HG03558 (cell line): Measurements from ENCODE around the gene PITPNC1.
A peak's percentile ranks its signal among the peaks of the same experiment; 100 is the strongest.

ENCODE experiments used
- ATAC-seq: cut with Tn5 transposase; IDR thresholded peaks from one replicate; pipeline ENCODE4 v1.9.1; 2021; ENCODE audit warnings: moderate number of reproducible peaks; ENCODE audit not compliant: unreplicated experiment; ENCODE audit errors: extremely low read depth

The PITPNC1 gene

DNA sequence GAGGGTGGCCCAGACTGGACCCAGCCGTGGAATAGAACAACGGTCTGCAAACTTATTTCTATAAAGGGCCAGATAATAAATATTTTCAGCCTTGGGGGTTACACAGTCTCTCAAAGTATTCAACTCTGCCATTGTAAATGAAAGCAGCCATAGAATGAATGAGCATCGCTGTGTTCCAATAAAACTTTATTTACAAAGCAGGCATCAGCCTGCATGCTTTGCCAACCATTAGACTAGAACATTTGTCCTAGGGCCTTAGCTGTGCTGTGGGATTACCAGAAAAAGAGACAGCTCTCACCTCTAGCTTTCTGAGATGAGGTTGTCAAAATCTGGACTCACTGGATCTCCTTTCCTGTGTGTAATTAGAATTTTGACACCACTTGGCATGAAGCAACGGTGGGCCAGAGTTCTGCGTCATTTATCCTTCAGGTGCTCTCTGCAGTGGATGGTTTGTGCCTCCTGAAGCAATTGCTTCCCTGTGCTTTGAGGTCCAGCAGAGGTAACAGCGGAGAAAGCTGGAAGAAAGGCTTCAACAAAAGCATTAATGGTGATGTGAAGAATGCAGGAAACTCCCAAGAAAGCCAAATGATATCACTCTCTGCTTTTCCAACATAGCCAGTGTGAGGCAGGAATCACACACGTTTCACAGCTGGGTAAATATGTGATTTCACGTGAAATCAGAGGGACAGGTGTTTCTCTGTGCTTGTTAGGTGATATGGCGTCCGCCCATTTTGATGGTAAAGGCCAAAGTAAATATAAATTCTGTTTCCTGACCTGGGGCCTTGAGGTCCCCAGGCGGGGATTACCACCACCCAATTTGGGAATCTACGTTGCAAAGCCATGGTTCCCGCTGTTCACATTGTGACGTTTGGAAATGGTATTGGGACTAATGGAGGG, 148.4 kb downstream of the PITPNC1 start:
- no peak for ATAC-seq

DNA sequence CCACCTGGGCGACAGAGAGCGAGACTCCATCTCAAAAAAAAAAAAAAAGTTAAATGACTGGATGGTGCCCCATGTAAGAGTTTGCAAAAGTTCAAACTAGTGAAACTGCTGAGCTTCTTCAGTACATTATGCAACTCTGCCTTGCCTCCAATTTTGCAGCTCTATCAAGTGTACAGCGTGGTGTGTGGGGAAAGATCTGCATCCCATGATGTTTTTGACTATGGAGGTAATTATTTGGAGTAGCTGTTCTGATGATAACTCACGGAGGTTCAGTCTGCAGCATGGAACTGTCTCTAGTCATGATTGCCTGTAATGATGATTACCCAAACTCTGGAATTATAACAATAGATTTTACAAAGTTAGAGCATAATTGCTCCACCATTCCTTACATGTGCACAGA, 149.6 kb downstream of the PITPNC1 start:
- no peak for ATAC-seq

DNA sequence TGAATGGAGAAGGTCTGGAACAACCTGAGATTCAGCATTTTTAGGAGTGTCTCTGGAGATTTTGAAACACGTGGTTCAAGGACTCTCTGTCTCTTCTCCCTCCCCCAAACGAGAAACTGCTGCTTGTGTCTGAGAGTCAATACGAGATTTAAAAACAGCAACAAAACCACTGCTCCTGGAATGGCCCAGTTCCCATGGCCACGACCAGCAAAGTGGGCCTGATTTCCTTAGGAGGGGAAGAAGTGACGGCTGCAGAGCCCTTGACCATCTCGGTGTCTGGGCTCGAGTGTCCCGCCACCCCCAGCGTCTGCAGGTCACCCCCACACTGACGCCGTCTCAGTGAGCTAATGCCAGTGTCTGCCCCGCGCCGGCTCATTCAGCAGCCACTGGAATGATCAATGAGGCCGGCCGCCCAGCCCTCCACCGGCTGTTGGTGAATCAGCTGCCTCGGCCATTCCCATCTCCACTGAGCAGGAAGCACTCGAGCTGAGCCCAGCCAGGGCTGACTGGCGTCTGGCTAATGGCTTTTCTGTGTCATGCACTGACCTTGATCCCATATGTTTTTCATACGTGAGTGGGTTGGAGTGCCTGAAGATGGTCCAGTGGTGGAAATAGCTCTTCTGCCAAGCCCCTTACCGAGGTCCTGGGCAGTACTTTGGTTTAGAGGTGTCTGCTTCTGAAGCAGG, 151.8 kb downstream of the PITPNC1 start:
- no peak for ATAC-seq

DNA sequence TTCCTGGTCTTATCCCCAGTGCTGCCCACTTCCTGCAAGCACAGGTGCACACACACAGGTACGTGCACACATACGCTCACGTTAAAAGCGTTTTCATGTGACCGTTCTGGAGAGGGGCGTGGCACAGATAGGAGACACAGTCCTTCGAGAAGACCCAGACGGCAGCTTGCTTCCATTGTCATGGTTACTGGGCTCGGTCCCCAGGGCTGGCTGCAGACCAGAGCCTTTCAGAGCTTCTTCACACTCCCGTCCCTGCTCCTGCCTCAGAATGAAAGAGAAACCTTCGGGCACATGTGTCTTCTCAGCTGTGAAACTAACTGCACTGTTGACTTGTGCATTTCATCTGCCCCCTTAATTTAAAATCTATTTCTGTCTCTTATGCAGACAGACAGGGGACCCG, 154.2 kb downstream of the PITPNC1 start:
- ATAC-seq: no peak

DNA sequence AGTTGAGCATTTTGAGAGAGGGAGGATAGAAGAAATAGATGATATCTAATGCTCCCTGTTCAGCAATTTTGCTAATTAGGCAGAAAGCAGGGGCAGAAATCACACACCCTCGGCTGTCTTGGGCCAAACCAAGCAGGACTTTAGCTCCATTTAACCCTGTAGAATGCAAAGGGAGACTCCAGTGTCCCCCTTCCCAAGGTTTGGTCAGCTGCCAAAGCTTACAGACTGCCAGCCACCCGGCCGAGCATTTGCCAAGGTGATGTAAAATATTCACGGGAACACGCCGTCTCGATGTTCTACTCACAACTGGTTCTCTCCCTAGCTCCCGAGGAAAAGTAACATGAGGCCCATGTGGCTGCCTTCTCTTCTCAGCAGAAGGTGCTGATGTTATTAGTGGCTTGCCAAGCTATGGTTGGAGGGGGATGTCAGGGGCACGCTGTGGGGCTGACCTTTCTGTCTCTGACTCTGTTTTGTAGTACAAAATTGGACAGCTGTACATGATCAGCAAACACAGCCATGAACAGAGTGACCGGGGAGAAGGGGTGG, 155.3 kb downstream of the PITPNC1 start:
- ATAC-seq: no peak

DNA sequence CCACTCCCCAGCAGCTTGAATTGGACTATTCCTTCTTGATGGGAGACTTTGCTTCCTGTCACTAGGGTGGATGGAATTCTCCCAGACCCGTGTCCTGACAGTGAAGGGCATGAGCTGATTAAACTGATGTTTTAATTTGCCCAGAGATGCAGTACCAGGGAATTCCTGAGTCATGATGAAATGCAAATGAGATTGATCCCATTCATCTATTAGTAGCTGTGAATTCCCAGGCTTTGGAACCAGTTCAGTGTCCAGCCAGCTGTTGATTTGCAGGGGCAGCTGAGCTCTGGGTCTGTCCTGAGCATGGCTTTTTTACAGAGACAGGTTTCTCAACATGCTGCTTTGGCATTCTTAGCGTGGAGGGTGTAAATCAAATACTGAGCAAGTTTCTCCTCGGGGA, 157.9 kb downstream of the PITPNC1 start:
- ATAC-seq: no peak

DNA sequence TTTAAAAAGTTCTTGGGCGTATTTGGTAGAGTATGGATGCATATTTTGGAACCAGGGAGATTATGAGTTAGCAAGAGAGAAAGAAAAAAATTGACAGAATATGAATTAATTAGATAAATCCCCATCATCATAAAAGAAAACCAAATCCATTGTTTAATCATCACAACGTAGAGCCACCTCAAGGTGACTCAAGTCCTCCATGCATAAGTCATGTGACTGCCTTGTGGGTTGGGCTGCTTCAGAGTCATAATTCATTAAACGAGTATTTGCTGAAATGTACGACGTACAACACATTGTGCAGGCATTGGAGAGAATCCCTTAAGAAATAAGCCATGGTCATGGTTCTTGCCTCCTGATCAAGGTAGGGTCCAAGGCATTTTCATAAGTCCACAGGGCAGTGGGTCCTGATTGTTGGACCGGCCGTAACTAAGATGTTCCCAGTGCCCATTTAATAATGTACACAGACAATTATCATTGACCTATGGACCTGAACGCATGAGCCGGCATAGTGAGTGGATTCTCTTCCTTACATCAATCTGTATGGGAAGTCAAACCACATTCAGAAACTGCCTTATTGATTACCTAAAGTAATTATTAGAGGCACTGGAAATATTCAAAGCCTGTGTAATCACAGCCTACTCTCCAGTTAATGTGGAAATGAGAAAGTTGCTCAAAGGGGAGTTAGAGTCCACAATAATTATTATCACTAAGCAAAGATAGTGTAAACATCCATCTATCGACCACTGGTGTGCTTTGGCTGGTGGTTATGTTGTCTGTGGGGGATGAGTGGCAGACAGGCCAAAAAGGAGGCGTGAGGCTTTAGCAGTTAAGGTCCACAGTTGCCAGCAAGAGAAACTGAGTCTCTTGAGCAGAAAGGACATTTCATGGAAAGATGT, 165.4 kb downstream of the PITPNC1 start:
- ATAC-seq: no peak

DNA sequence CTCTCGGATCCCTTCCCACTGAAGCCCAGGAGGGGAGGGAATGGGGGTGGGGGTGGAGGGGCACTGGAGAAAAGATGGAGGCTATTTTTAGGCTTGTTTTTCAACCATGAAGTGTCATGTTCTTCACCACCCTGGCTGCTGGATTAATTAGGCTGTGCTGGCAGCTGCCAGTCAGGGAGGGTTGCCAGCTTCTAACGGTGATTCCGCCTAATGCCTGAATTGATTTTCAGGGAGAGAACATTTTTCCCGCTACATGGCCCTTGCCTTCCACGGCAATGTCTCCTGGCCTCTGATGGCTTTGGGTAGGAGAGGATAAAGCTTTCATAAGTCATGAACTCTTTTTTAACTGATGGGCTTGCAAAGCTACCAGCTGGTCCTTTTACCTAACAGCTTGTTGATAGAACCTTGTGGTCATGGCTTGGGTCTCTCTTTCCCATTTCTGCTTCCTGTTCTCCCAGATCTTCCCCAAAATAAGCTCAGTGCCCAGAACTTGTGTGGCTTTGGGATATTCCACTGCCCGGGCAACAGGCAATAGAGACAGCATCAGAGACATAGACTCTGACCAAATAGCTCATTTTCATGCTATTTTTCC, 167.4 kb downstream of the PITPNC1 start:
- no peak for ATAC-seq

DNA sequence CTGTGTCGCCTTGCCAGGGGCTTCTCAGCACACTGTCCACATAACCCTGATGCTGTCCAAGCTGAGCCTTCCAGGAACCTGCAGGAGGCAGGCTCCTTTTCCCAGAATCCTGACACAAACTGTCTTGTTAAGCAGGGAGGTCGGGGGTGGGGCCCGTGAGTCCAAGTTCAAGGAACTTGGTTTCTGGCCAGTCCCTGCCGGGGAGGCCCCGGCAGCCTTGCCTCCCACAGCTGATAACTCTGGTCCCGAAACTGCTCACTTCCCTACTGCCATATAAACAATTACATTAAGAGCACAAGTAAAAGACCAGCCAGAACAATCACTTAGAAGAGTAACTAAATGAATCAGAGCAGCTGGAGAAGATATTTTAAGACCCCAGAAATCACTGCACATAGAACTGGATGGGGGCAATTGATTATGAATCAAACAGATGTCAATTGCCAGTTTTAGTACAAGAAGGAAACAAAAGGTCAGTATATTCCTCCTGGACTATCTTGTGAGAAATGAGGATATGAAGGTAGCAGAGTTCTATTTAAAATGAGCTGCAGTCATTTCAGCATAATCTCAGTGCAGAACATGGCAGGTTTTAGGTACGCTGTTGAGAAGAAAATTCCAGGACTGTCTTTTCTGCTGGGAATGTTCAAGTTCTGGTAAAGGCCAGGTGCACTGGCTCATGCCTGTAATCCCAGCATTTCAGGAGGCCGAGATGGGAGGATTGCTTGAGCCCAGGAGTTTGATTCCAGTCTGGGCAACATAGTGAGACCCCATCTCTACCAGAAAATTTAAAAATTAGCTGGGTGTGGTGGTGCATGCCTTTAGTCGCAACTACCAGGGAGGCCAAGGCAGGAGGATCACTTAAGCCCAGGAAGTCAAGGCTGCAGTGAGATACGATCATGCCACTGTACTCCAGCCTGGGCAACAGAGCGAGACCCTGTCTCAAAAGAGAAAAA, 169.8 kb downstream of the PITPNC1 start:
- ATAC-seq: peak; percentile 88

DNA sequence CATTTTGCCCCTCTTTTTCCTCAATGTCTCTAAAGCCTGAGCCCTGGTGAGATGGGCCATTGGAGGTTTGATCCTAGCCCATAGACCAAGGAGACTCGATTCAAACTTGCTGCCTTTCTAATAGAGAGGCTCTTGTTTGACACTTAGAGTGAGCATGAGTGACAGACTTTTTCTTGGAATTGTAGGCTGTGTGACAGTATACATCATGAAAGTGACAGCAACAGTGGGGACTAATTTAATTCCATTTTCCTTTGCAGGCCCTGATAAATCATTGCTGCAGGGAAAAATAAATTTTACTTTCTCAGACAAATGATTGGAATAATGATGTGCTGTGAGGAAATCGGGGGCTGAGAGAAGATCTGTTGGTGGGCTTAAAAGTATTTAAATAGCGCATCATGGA, 171.6 kb downstream of the PITPNC1 start:
- ATAC-seq: no peak

DNA sequence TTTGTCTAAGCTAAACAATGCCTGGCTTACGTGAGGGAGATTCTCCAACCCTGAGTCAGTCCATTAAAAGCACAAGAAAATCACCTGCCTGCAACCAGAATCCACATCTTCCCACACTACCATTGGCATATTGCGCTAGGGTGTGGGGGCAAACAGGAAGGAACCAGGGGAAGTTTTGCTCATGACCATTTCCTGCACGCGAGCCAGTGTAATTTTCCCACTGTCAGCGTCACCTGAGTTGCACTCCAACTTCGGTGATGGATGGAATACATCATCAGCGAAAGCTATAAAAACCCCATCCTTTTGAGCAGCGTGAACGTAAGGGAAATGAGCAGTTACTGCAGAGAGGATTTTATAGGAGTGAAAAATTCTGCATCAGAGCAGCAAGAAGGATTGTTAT, 172.7 kb downstream of the PITPNC1 start:
- no peak for ATAC-seq

DNA sequence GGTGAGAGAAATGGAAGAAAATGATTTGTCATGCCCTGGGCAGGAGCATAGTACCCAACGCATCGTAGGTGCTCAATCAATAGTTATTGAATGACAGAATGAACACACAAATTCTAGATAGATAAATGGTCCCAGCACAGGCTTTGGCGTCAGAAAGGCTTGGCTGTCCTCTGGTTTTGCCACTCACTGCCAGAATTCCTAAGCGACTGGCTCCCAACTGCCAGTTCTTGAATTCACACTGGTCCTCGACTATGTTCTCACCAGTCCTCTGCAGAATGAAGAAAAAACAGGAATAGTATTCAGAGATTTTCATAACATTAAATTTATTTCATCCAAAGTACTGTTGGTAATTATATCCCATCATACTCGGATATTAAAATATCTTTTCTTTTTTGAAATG, 177.6 kb downstream of the PITPNC1 start:
- no peak for ATAC-seq

DNA sequence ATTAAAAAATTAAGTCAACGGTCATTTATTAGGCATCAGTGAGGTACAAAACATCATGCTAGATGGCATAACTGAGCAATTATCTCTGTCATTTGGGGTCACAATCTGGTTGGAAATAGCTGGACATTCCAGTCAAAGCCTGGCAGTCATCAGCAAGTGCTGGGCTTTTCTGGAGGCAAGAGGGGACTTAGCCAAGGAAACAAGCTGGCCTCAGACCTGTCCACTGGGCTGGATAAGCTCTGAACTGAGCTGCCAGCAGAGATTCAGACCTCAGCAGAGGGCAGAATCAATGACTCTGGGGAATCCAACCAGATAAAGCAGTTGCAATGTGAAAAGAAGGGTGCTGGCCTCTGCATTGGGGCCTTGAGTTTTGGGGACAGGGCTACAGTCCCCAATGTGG, 178.8 kb downstream of the PITPNC1 start:
- no peak for ATAC-seq

DNA sequence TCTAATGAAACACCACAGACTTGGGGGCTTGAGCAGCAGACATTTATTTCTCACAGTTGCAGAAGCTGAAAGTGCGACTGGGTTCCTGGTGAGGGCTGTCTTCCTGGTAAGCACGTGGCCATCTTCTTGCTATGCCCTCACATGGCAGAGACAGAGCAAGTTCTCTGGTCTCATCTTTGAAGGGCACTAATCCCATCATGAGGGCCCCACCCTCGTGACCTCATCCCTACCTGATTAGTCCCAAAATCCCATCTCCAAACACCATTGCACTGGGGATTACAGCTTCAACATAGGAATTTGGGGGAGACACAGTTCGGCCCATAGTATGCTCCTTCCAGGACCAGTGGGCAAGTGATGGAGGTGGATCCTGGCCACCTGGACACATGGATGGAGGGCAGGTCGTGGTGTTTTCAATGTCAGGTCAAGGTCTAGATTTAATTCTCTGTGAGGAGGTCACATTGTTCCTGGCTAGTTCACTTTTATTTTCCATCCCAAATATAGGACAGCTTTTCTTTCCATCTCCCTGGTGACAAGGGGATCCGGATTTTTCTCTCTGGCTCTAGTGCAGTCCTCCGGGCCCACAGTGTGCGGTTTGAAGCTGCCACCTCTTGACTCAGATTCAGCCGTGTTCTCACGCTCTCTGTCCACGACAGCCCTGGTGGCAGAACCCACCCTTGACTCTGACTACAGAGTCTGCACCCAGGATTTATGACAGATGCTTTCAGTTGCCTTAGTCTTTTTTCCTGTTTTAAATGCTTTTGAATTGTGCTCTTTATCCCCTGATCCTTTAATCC, 180.2 kb downstream of the PITPNC1 start:
- ATAC-seq: no peak

DNA sequence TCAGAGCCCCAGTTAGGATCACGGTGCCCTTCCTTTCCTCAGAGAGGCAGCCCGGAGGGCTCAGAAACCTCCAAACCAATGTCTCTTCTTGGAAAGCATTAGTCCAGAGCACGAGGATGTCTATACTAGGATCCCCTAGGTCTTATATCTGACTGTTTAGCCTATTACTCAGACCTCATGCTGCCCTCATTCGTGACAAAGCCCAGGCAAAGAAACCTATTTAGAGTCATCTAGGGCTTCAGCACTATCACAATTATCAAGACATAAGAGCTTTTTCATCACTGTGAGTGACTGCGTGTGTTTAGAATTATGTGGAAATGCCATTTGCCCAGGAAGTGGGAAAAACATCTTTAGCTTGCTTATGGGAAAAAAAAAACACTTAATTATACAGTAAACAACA, 180.8 kb downstream of the PITPNC1 start:
- ATAC-seq: no peak

DNA sequence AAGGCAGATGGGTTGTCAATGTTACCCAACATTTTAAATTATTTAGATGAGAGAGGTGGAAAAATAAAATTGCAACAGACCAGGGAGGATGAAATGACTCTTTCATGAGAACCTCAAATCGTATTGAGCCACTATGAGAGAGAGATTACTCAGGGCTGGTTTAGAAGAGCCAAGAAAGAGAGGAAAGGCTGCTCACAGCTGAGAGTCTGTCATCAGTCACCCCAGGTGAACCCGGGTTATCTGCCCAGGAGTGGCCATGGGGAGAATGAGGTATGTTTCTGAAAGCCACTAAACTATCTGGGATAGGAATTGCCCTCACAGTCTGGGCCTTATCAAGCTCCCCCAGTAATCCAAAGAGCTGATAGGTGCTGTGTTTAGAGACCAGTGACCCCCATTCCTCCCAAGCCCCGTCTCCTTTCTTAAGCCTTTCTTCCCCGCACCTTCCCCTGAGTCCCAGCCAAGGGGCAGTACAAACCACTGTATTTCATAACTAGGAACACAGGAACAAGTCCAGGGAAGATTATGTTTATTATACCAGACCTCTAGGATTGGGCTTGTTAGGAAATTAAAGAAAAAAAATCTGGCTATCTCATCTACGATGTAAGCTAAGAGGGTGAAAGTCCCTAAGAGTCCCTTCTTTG, 181.8 kb downstream of the PITPNC1 start:
- ATAC-seq: no peak

DNA sequence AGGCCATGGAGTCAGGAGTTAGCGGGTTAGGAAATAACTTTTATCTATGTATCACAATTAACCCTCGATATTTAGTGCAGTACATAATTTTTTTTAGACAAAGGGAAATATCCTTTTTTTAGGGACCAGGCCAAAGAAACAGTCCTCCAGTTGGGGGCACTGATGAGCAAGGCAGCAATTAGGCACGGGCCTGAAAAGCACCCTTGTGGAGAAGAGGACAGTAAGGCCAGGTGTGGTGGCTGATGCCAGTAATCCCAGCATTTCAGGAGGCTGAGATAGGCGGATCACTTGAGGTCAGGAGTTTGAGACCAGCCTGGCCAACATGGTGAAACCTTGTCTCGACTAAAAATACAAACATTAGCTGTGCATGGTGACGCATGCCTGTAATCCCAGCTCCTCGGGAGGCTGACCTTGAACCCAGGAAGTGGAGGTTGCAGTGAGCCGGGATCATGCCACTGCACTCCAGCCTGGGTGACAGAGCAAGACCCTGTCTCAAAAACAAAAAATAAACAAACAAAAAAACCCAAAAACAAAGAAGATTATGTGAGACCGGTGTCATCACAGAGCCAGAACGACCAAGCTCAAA, 182.4 kb downstream of the PITPNC1 start:
- ATAC-seq: no peak
